HL-60/S4 treated with retinoic acid at 250 ng/mL for 4 days and 3 days (cell line): Measurements from ENCODE around the gene SULT4A1.

ENCODE experiments used
- in situ Hi-C: fragments of 300-500 bp; cut with MboI; formaldehyde crosslinking; loops from 2 replicates; pipeline ENCODE4 v1.7.0; 2022; ENCODE audit warnings: low sequenced_read_pairs

The SULT4A1 gene

DNA sequence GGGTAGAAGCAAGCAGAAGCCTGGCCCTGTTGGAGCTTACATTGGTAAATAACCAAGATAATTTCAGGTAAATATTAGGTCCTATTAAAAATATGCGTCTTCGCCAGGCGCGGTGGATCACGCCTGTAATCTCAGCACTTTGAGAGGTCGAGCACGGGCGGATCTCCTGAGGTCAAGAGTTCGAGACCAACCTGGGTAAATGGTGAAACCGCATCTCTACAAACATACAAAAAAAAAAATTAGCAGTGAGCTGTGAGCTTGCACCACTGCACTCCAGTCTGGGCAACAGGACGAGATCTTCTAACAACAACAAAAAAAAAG lies 529 bp upstream of the SULT4A1 start:
- in situ Hi-C loops: no loop called here

- in situ Hi-C loops: no loop called here
Measured at GRCh38 chr22:43861529-43861928, 784 bp downstream of the SULT4A1 start.

DNA sequence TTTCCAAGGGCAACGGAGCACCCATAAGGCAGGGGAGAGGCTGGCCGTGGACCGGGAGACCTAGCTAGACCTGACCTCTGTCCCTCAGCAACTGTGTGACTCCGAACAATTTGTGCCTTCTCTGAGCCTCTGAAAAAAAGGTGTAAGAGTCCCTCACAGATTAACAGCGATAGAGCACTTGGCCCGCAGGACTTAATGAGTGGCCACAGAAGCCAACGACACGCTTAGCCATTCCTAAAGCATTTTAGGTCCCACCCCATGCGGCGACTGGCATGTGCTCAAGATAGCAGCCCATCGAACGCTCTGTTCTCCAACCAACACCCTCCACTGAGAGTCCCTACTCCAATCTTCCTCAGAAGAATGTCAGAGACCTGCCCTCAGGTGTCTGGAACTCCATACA lies 1.5 kb downstream of the SULT4A1 start:
- in situ Hi-C loops: no loop called here

- in situ Hi-C loops: no loop called here
Measured at GRCh38 chr22:43860126-43860525, 2.2 kb downstream of the SULT4A1 start.

DNA sequence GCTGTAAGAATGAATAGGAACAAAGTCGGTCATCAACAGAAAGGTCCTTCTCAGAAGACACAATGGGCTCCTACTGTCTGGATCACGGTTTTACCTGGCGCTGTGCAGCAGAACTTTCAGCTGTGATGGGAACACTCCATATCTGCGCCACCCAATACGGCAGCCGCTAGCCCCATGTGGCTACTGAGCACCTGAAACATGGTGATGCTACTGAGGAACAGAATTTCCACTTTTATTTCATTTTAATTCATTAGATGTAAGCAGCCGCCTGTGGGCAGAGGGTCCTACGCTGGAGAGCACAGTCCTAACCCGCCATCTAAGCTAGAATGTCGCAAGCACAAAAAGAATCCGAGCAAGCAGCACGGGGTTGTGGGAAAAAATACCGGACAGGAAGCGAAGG lies 2.7 kb downstream of the SULT4A1 start:
- in situ Hi-C loops: no loop called here

- in situ Hi-C loops: no loop called here
Measured at GRCh38 chr22:43859176-43859575, 3.1 kb downstream of the SULT4A1 start.

GRCh38 chr22:43858156-43858895 lies 4.0 kb downstream of the SULT4A1 start:
- in situ Hi-C loops: no loop called here

DNA sequence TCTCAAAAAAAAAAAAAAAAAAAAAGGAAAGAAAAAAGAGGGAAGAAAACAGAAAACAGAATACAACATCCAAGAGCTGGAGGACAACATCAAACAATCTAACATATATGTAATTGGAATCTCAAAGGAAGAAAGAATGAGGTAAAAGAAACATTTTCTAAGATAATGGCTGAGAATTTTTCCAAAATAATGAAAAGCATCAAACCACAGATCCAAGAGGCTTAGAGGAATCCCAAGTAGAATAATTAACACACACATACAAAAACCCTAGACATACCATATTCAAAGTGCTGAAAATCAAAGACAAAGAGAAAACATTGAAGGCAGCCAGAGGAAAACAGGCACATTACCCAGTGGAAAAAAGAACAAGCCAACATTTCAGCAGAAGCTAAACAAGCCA lies 4.9 kb downstream of the SULT4A1 start:
- in situ Hi-C loops: no loop called here

- in situ Hi-C loops: no loop called here
Measured at GRCh38 chr22:43855431-43855830, 6.9 kb downstream of the SULT4A1 start.

DNA sequence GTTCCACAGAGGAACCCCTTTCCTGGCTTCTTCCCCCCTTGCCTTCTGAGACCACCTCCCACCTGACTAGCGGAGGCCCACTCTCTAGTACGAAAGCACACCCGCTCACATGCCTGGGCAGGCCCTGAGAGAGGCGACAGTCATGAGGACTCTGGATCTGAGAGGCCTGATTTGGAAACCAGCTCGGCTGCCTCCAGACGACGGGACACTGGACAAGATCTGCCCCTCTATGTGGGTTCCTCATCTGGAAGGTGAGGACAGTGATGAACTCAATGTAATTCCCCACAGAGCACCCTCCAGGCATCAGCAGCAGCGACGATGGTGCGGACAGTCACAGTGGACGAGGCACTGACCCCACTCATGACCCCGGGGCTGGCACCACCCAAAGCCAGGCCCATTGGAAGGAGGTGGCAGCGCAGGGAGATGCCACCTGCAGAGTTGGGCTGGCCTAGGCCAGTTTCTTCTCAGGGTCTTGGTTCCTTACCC lies 7.5 kb downstream of the SULT4A1 start:
- in situ Hi-C loops: no loop called here

DNA sequence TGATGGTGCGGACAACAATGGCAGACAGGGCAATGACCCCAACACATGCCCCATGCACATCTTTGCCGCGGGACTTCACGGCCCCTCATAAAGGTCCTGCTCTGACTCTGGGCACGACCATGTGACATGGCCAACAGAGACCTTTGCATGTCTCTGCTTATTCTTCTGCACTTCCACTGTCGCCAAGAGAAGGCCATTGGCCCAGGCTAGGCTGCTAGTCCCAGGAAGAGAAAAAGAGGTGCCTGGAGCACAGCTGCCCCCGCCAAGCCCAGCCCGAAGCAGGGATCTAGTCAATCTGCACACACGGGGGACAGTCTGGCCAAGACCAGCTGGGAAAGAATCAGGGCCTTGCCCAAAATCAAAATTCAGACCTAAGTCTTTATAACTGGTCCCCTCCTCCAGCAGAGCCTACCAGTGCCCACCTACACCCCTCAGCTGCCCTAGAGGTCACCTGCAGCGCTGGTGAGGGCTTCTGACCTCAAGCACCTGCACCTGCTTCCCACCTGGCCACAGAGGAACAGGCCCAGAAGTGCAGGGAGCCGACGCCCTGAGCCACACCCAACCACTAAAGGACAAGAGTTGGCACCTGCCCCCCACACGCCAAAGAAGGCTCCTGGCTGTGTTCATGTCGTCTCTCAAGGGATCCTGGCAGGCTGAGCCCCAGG lies 8.1 kb downstream of the SULT4A1 start:
- in situ Hi-C loops: no loop called here

DNA sequence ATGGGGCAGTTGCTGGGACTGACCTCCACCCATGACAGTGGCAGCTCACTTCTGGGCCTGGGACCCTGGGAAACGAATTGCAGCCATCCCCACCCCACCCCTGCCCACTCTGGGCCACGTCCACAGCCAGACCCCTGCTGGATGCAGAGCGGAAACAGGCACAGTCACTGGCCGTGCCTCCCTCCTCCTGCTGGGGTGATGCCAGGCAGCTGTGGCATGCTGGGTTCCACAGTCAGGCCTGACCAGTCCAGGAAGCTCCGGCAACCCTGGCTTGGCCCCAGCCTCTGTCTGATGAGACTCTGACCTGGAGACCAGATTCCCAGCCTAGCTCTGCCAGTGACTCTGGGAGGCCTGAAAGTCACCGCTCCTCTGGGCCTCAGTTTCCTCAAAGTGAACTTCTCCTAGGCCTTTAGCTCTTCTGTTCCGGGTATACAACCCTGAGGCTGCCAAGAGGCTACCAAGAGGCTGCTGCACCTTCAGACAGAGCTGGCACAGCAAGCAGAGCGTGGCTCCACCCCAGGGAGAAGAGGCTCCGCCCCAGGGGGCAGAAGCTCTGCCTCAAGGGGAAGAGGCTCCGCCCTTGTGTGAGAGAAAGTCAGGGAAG lies 8.9 kb downstream of the SULT4A1 start:
- in situ Hi-C loops: no loop called here

- in situ Hi-C loops: no loop called here
Measured at GRCh38 chr22:43852573-43853327, 9.6 kb downstream of the SULT4A1 start.

DNA sequence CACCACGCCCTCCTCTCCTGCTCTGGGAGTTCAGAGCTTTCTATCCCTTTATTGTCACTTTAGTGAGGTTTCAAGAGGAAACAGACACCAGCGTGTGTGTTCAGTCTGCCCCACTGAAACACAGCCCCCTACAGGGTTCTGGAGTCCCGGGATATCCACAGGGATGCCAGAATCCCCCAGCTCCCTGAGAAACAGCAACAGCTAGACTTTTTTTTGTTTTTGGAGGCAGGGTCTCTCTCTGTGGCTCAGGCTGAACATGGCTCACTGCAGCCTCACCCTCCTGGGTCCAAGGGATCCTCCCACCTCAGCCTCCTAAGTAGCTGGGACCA lies 10.4 kb downstream of the SULT4A1 start:
- in situ Hi-C loops: no loop called here

DNA sequence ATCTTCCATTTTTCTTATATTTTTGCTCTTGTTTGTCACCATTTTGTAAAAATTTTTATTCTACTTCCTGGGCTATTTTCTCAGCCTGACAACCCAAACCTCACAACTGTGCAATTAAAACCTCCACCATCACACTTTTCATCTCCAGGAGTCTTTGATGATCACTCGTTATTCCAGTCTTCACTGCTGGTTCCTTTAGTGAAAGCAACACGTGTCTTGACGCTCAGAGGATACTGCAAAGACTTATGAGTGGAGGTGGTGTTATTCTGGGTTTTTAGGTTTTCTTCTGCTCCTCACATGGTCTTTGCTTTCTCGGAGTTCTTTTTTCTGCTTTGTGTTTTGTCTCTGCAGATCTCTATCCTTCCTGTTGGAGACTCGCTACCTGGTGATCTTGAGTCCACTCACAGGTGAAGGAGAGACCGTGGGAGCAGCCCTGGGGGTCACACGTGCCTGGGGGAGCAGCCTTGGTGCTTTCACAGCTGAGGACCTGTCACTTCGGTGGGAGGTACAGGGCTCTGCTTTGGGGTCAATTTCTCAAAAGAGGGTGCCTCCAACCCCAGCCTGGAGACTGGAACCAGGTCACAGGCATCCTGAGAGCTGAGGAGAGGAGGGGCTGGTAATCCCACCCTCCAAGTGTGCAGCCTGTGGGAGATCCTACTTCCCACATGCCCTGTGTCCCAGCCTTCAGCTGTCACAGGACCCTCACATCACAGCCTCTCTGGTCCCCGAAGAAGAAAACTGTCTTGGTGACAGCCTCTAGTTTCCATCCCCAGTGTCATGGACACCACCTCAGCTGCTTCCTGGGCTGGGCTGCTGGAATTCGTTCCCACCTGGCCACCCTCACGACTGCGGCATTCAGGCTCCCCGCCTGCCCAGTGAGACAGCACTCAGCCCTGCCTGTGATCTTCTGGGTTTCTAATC lies 11.0 kb downstream of the SULT4A1 start:
- in situ Hi-C loops: no loop called here

GRCh38 chr22:43850529-43850928 lies 11.8 kb downstream of the SULT4A1 start:
- in situ Hi-C loops: no loop called here

DNA sequence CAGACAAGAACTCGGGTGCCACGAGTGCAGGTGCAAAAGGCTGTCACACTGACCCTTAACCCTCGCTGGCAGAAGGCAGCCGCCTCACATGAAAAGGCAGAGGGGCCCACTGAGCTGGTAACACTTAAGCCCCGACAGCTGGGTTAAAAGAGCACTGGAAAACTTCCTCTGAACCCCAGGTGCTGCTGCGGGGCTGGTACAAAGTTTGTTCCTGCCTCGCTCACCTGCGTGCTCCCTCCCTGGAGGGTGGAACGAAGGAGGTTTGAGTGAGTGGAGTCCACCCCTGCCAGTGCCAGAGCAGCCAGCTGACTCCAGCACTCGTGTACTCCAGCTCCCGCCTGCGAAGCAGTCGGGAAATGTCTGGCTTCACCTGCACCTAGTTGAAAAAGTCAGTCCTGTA lies 12.6 kb downstream of the SULT4A1 start:
- in situ Hi-C loops: no loop called here

DNA sequence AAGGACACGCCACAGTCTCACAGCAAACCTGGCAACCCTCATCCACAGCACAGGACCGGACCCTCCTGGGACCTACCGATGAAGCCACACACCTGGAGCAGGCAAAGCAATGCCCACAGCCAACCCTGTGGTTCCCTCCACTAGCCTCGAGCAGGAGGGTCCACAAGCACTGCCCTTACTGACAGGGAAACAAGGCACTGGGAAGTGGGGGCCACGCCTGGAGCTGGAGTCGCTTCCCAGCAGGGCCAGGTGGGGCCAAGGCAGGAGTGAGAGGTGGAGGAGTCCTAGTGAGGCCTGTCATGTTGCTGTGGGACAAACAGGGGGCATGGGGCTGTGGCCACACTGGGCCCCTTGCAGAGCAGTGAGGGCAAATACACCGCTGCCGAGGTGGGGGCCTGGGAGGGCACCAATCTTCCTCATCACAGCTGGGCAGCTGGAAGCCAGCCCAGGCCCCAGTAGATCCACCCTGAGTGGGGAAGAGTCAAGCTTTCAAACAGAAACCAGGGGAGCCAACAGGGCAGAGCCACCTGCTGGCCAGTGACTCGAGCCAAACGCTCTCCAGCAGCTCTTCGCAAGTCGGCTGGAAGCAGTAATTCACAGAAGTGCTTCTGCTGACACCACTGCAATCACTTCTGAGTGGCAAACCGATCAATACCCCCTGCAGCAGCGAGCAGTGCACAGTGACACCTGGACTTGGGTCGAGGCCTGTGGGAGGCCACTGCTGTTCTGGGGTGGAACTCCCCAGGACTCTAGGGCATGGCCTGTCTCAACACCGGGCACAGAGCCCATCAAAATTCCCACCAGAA lies 13.7 kb downstream of the SULT4A1 start:
- in situ Hi-C loops: no loop called here

DNA sequence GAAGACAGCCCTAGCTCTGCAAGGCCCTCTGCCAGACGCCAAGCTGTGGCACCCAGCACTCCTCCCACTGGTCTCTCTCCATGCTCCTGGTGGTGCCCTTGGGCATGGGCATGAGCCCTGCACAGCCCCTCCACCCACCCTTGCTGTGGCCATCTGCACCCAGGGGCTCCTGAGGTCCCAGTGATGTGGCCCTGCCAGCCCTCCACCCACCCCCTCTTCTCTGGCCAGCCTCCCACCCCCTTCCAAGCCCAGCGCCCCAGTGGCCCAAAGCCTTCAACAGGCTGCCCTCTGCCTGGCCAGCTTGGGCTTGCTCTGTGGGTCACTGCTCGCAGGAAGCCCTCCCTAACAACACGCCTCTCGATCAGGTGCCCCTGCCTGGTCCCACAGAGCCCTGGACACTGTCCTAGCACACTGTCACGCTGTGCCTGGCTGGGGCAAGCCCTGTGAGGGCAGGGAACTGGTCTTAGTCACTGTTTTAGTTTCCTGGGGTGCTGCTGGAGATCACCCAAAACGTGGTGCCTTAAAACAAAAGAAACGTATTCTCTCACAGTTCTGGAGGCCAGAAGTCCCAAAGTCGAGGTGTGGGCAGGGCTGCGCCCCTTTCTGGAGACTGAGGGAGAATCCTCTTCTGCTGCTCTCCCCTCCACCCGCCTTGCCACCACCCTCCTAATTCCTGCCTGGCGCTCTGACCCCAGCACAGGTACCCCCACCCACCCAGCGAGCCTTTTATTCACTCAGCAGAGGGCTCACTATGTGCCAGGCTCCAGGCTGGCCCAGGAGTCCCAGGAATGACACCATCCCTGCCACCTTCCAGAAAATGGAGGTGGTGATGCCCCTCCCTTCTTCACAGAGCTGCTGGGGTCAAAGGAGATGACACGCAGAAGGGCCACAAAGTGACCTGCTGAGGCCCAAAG lies 14.7 kb downstream of the SULT4A1 start:
- in situ Hi-C loops: no loop called here
